ENCODE measurements around the gene PROKR2. TPM values are rescaled to one million over a fixed set of nuclear protein-coding genes. Genes with fewer than 3 reads are reported as not detected.

Gene PROKR2
- total and polyA plus RNA-seq, 2 experiments from 2014 or later: not detected

- H3F3A ChIP-seq (ENCODE audit: insufficient read depth): no peaks in the 10 kb centered on the region
- H3K9me3 ChIP-seq (ENCODE audit: low read depth): no peaks in the 10 kb centered on the region
- no peak overlapping the region for H3K9ac ChIP-seq
- no peak overlapping the region for H3K4me2 ChIP-seq (ENCODE audit: unreplicated experiment)
- no peak overlapping the region for H3K27ac ChIP-seq
- no peak overlapping the region for H3K4me3 ChIP-seq
- in situ Hi-C loops (cut with MboI): no loop called here
- no peaks in the 10 kb centered on the region for H3K79me2 ChIP-seq (ENCODE audit: insufficient read depth)
- no peaks in the 10 kb centered on the region for H3K4me1 ChIP-seq (ENCODE audit: insufficient read depth)
- no peaks in the 10 kb centered on the region for H3K9me2 ChIP-seq (ENCODE audit: insufficient read depth)
- 0 to 3% methylated on average over 1 of the region's 1 CpG for WGBS, 2 experiments (ENCODE audit: low coverage in 1 of 2, low lambda C conversion rate in 2 of 2, missing lambda C conversion rate in 2 of 2)
- no peaks in the 10 kb centered on the region for H4K20me1 ChIP-seq (ENCODE audit: insufficient read depth)
- DNase-seq: no peak
- H3K36me3 ChIP-seq (ENCODE audit: low read depth): no peaks in the 10 kb centered on the region
- H3K27me3 ChIP-seq (replicated peaks; ENCODE audit: insufficient read depth): peaks cover 36% of the 10 kb centered on the region
- TF ChIP-seq EZH2phosphoT487 (IDR thresholded peaks at IDR 0.05; ENCODE audit: insufficient read depth, low read depth) (no peak), EZH2 (IDR thresholded peaks at IDR 0.05; ENCODE audit: insufficient read depth, poor library complexity, severe bottlenecking) (no peak)
- H2AFZ ChIP-seq: no peak overlapping the region
Measured at GRCh38 chr20:5267092-5267491, 49.7 kb downstream of the PROKR2 start.

Small RNA genes lying within 50 kb of the gene (small RNA-seq; reads per million reads assigned to genes)
- not detected for gene RNA5-8SP7 (ENCODE audit: low read depth, low replicate concordance)

Other genes with a start within 250 kb of the PROKR2 start
- 171 and 174 TPM in 2 replicates for gene TMEM230, start 203.9 kb downstream of the PROKR2 start, total RNA-seq (2014; rRNA removed; shearing (Covaris generic))
- gene TMEM230, start 203.9 kb downstream of the PROKR2 start, polyA plus RNA-seq (2016; fragmentation: Nextera tagmentation; extraction: Ambion mirVana): 233 and 249 TPM in 2 replicates
- 116 and 117 TPM in 2 replicates for gene PCNA, start 197.0 kb downstream of the PROKR2 start, total RNA-seq (2014; rRNA removed; shearing (Covaris generic))
- gene PCNA, start 197.0 kb downstream of the PROKR2 start, polyA plus RNA-seq (2016; fragmentation: Nextera tagmentation; extraction: Ambion mirVana): 84.8 and 88.1 TPM in 2 replicates
- 31.6 and 37.1 TPM in 2 replicates for gene CDS2, start 189.9 kb downstream of the PROKR2 start, total RNA-seq (2014; rRNA removed; shearing (Covaris generic))
- gene CDS2, start 189.9 kb downstream of the PROKR2 start, polyA plus RNA-seq (2016; fragmentation: Nextera tagmentation; extraction: Ambion mirVana): 29.4 and 32.1 TPM in 2 replicates

Measured in GM23248 (cell line).